Thymus (tissue), 11 donors: ENCODE data around the gene FOXO1. TPM values are rescaled to one million over a fixed set of nuclear protein-coding genes. Genes with fewer than 3 reads are reported as not detected.
A peak's percentile ranks its signal among the peaks of the same experiment; 100 is the strongest.

Experiments used
- DNase-seq, 9 donors: peaks; one replicate each; pipeline ENCODE4 v3.0.0-alpha.2; 2013; ENCODE audit warnings: low spot score in 9 of 9, low read depth in 6 of 9, missing footprints in 1 of 9
- H3K27ac ChIP-seq, 2 donors: one replicate each; pipeline ENCODE4 v1.5.1; 2013; ENCODE audit warnings: control low read depth in 1 of 2, low read depth in 1 of 2, low read length in 1 of 2, mild to moderate bottlenecking in 1 of 2, moderate library complexity in 1 of 2
- H3K27me3 ChIP-seq, 2 donors: one replicate each; pipeline ENCODE4 v1.5.1; 2013; ENCODE audit warnings: low read length in 1 of 2; ENCODE audit not compliant: control insufficient read depth in 2 of 2, insufficient read depth in 1 of 2
- H3K36me3 ChIP-seq, 2 donors: one replicate each; pipeline ENCODE4 v1.5.1; 2013; ENCODE audit warnings: low read length in 1 of 2, mild to moderate bottlenecking in 1 of 2, moderate library complexity in 1 of 2; ENCODE audit not compliant: control insufficient read depth in 2 of 2, insufficient read depth in 2 of 2
- H3K4me1 ChIP-seq, 2 donors: one replicate each; pipeline ENCODE4 v1.5.1; 2013; ENCODE audit warnings: low read length in 2 of 2; ENCODE audit not compliant: control insufficient read depth in 2 of 2, insufficient read depth in 2 of 2
- H3K4me3 ChIP-seq, 2 donors: one replicate each; pipeline ENCODE4 v1.5.1; 2013; ENCODE audit warnings: low read length in 2 of 2, control low read depth in 1 of 2, mild to moderate bottlenecking in 1 of 2
- H3K9me3 ChIP-seq, 2 donors: one replicate each; pipeline ENCODE4 v1.5.1; 2013; ENCODE audit warnings: low read length in 1 of 2, mild to moderate bottlenecking in 1 of 2; ENCODE audit not compliant: control insufficient read depth in 2 of 2, insufficient read depth in 1 of 2
- WGBS: extraction: QIAGEN DNeasy Blood & Tissue Kit; methylation state at CpG from one replicate; pipeline ENCODE4 v1.1.7; 2013; 5-methylcytosine and 5-hydroxymethylcytosine counted together
- polyA plus RNA-seq: library from polyadenylated mRNA; stranded (reverse); fragments of 200-250 nt; gene quantifications from one replicate; pipeline ENCODE4 v1.2.3, GENCODE V29; 2013
- total RNA-seq: library from RNA; stranded (reverse); fragments of 120-200 nt; gene quantifications from one replicate; pipeline ENCODE4 v1.2.4, GENCODE V29; 2013
- donor health status: healthy.

FOXO1 gene
- total and polyA plus RNA-seq, 2 donors = 8.7 to 17.2 TPM

GRCh38 chr13:40622246-40622645, 44.2 kb downstream of the FOXO1 start:
- 90% methylated on average over 1 of the region's 1 CpG for WGBS
- DNase-seq = no peak
- Histone ChIP-seq H3K4me3 (no peak overlapping the region), H3K36me3 (no peaks in the 10 kb centered on the region), H3K27me3 (no peaks in the 10 kb centered on the region), H3K27ac (no peak overlapping the region), H3K9me3 (no peaks in the 10 kb centered on the region), H3K4me1 (no peaks in the 10 kb centered on the region)

- H3K27me3 ChIP-seq = no peaks in the 10 kb centered on the region
- no peaks in the 10 kb centered on the region for H3K36me3 ChIP-seq
- no peaks in the 10 kb centered on the region for H3K4me1 ChIP-seq
- WGBS = 98% methylated on average over 3 of the region's 3 CpGs
- H3K4me3 ChIP-seq = no peak overlapping the region
- no peaks in the 10 kb centered on the region for H3K9me3 ChIP-seq
- H3K27ac ChIP-seq = no peak overlapping the region
- DNase-seq = no peak
Measured at GRCh38 chr13:40619479-40619814, 47.0 kb downstream of the FOXO1 start.

GRCh38 chr13:40618581-40619478, 47.6 kb downstream of the FOXO1 start:
- 97% methylated on average over 15 of the region's 15 CpGs for WGBS
- Histone ChIP-seq H3K4me3 (no peak overlapping the region), H3K4me1 (peaks cover 2 to 4% of the 10 kb centered on the region in 2 donors), H3K36me3 (no peaks in the 10 kb centered on the region), H3K27me3 (no peaks in the 10 kb centered on the region), H3K27ac (no peak overlapping the region), H3K9me3 (no peaks in the 10 kb centered on the region)
- no peak for DNase-seq

- DNase-seq = no peak
- no peaks in the 10 kb centered on the region for H3K27me3 ChIP-seq
- H3K36me3 ChIP-seq = no peaks in the 10 kb centered on the region
- WGBS = 83% methylated on average over 8 of the region's 8 CpGs
- peaks cover 5 to 10% of the 10 kb centered on the region in 2 donors for H3K4me1 ChIP-seq
- no peak overlapping the region for H3K4me3 ChIP-seq
- no peak overlapping the region for H3K27ac ChIP-seq
- no peaks in the 10 kb centered on the region for H3K9me3 ChIP-seq
Measured at GRCh38 chr13:40617801-40618356, 48.6 kb downstream of the FOXO1 start.

GRCh38 chr13:40615619-40616018, 50.8 kb downstream of the FOXO1 start:
- Histone ChIP-seq H3K27ac (no peak overlapping the region), H3K9me3 (no peaks in the 10 kb centered on the region), H3K27me3 (no peaks in the 10 kb centered on the region), H3K4me3 (no peak overlapping the region), H3K36me3 (no peaks in the 10 kb centered on the region), H3K4me1 (peaks cover 7 to 10% of the 10 kb centered on the region in 2 donors)
- WGBS = 95% methylated on average over 7 of the region's 7 CpGs
- no peak for DNase-seq

GRCh38 chr13:40613914-40614313, 52.5 kb downstream of the FOXO1 start:
- Histone ChIP-seq H3K27ac (peak overlapping the region; percentile 20 to 27), H3K4me3 (no peak overlapping the region), H3K4me1 (peaks cover 7 to 10% of the 10 kb centered on the region in 2 donors), H3K27me3 (no peaks in the 10 kb centered on the region), H3K9me3 (no peaks in the 10 kb centered on the region), H3K36me3 (no peaks in the 10 kb centered on the region)
- WGBS = 81% methylated on average over 4 of the region's 4 CpGs
- no peak for DNase-seq

GRCh38 chr13:40613192-40613818, 53.1 kb downstream of the FOXO1 start:
- H3K27me3 ChIP-seq = no peaks in the 10 kb centered on the region
- 6% methylated on average over 7 of the region's 7 CpGs for WGBS
- peak in 6 of 9 donors; percentile 10 to 68 (median 18) for DNase-seq
- no peak overlapping the region for H3K4me3 ChIP-seq
- H3K36me3 ChIP-seq = no peaks in the 10 kb centered on the region
- no peaks in the 10 kb centered on the region for H3K9me3 ChIP-seq
- peaks cover 7 to 10% of the 10 kb centered on the region in 2 donors for H3K4me1 ChIP-seq
- H3K27ac ChIP-seq = peak overlapping the region; percentile 27 to 52

GRCh38 chr13:40612041-40612440, 54.4 kb downstream of the FOXO1 start:
- no peak for DNase-seq
- Histone ChIP-seq H3K9me3 (no peaks in the 10 kb centered on the region), H3K27me3 (no peaks in the 10 kb centered on the region), H3K4me3 (no peak overlapping the region), H3K36me3 (no peaks in the 10 kb centered on the region), H3K27ac (no peak overlapping the region), H3K4me1 (peaks cover 7 to 10% of the 10 kb centered on the region in 2 donors)
- 94% methylated on average over 2 of the region's 2 CpGs for WGBS

GRCh38 chr13:40611635-40612034, 54.8 kb downstream of the FOXO1 start:
- no peaks in the 10 kb centered on the region for H3K36me3 ChIP-seq
- no peak for DNase-seq
- no peaks in the 10 kb centered on the region for H3K27me3 ChIP-seq
- no peaks in the 10 kb centered on the region for H3K9me3 ChIP-seq
- H3K4me3 ChIP-seq = no peak overlapping the region
- WGBS = 97% methylated on average over 7 of the region's 7 CpGs
- H3K4me1 ChIP-seq = peaks cover 7 to 10% of the 10 kb centered on the region in 2 donors
- H3K27ac ChIP-seq = no peak overlapping the region
